Transverse colon (tissue), 4 donors: ENCODE results near the gene JUND. TPM values are rescaled to one million over a fixed set of nuclear protein-coding genes. Genes with fewer than 3 reads are reported as not detected.

Source experiments
- DNase-seq: peaks from one replicate; pipeline ENCODE4 v3.0.0-alpha.2; 2019
- H3K27ac ChIP-seq, 4 donors: fragments of 200-600 bp; sonication (generic); 2 replicates each; pipeline ENCODE4 v1.5.1; 2016 to 2018; ENCODE audit warnings: inconsistent platforms in 4 of 4
- H3K27me3 ChIP-seq: fragments of 200-600 bp; sonication (generic); 2 replicates; pipeline ENCODE4 v1.5.1; 2017; ENCODE audit warnings: inconsistent platforms
- H3K36me3 ChIP-seq, 4 donors: fragments of 200-600 bp; sonication (generic); 2 replicates each; pipeline ENCODE4 v1.5.1; 2017 to 2019; ENCODE audit warnings: inconsistent platforms in 4 of 4
- H3K4me1 ChIP-seq, 4 donors: fragments of 200-600 bp; sonication (generic); 2 replicates each; pipeline ENCODE4 v1.5.1; 2017 to 2020; ENCODE audit warnings: inconsistent platforms in 4 of 4
- H3K4me3 ChIP-seq, 4 donors: fragments of 200-600 bp; sonication (generic); 1 replicate in 1 of 4; 2 replicates in 3 of 4; pipeline versions ENCODE4 v1.5.1 to v1.6.1; 2017 to 2019; ENCODE audit warnings: inconsistent platforms in 4 of 4
- H3K9me3 ChIP-seq, 2 donors: fragments of 200-600 bp; sonication (generic); 2 replicates each; pipeline ENCODE4 v1.5.1; 2017 to 2019; ENCODE audit warnings: inconsistent platforms in 2 of 2
- EP300 ChIP-seq: sonication (generic); formaldehyde crosslinking; IDR thresholded peaks from one replicate; pipeline ENCODE4 v1.6.1; 2017; ENCODE audit warnings: antibody characterized with exemption, low read depth
- POLR2A ChIP-seq: fragments of 450-650 bp; IDR thresholded peaks from one replicate; pipeline ENCODE4 v1.6.1; 2016; ENCODE audit warnings: antibody characterized with exemption, mild to moderate bottlenecking, moderate library complexity
- POLR2AphosphoS5 ChIP-seq, 3 donors: sonication (generic); formaldehyde crosslinking; IDR thresholded peaks; one replicate each; pipeline ENCODE4 v1.6.1; 2016; ENCODE audit warnings: antibody characterized with exemption in 3 of 3
- WGBS, 2 donors: methylation state at CpG; one replicate each; pipeline ENCODE4 v1.1.5; 2018; ENCODE audit warnings: low coverage in 1 of 2; 5-methylcytosine and 5-hydroxymethylcytosine counted together
- in situ Hi-C, 4 donors: fragments of 200-750 bp; cut with MboI; loops; one replicate each; pipeline versions ENCODE4 v1.15.0 to v1.15.1; 2017; ENCODE audit warnings: low sequenced_read_pairs in 3 of 4, low pct_ligation_motif_present in 1 of 4, low pct_unique_long_range_greater_than_20kb in 1 of 4
- intact Hi-C: fragments of 100-400 bp; cut with DNase I; formaldehyde crosslinking; loops from one replicate; pipeline ENCODE4 v1.15.1; 2023; ENCODE audit warnings: low total_unique reads
- total RNA-seq, 4 donors: library from RNA; depleted of rRNA; stranded (reverse); fragments of >200 nt; gene quantifications; one replicate each; pipeline ENCODE4 v1.1.0, GENCODE V29; 2016
- TF ChIP-seq, protein P1 (sequence below), 5 experiments: fragments of 200-600 bp in 3 of 5; fragments of 450-650 bp in 2 of 5; sonication (generic) in 3 of 5; IDR thresholded peaks; 1 replicate in 2 of 5; 2 replicates in 3 of 5; pipeline ENCODE4 v1.5.1; 2016 to 2017; ENCODE audit warnings: antibody characterized with exemption in 5 of 5, inconsistent platforms in 3 of 5, mild to moderate bottlenecking in 2 of 5, moderate library complexity in 1 of 5

Gene JUND
- total RNA-seq, 4 donors from 2014 or later: 714 to 2,423 (median 1,288) TPM

DNA sequence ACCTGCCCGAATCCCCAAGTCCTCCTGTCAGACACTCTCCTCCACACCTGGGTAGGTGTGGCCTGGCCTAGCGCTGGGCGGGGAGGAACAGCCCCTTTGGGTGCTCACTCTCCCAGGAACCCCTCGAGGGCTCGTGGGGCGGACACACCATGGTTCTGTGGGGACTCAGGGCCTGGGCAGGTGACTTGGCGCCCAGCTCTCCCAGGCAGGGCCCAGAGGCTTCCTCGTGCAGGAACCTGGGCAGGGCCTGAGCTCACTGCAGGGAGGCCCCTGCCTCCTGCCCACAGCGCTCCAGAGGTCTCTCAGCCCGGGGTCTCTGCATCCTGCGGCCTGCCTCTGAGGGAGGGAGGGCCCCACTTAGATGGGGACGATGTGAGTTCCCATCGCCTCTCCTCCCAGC lies 29.5 kb upstream of the JUND start:
- DNase-seq: no peak
- Histone ChIP-seq H3K27ac (peak overlapping the region; percentile 14 to 66 (median 58)), H3K4me1 (peaks cover 3 to 52% (median 30%) of the 10 kb centered on the region in 4 donors), H3K4me3 (no peak overlapping the region), H3K27me3 (no peaks in the 10 kb centered on the region), H3K9me3 (no peaks in the 10 kb centered on the region), H3K36me3 (peaks cover 0 to 15% (median 0%) of the 10 kb centered on the region in 4 donors)
- WGBS, 2 donors: 81% methylated on average over 13 of the region's 13 CpGs; no CpG with 5 or more reads in 1 of the 2 donors
- TF ChIP-seq, protein P1, sequence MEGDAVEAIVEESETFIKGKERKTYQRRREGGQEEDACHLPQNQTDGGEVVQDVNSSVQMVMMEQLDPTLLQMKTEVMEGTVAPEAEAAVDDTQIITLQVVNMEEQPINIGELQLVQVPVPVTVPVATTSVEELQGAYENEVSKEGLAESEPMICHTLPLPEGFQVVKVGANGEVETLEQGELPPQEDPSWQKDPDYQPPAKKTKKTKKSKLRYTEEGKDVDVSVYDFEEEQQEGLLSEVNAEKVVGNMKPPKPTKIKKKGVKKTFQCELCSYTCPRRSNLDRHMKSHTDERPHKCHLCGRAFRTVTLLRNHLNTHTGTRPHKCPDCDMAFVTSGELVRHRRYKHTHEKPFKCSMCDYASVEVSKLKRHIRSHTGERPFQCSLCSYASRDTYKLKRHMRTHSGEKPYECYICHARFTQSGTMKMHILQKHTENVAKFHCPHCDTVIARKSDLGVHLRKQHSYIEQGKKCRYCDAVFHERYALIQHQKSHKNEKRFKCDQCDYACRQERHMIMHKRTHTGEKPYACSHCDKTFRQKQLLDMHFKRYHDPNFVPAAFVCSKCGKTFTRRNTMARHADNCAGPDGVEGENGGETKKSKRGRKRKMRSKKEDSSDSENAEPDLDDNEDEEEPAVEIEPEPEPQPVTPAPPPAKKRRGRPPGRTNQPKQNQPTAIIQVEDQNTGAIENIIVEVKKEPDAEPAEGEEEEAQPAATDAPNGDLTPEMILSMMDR (IDR thresholded peaks at IDR 0.05): no peak
- TF ChIP-seq EP300: no peak
- TF ChIP-seq POLR2AphosphoS5 (IDR thresholded peaks at IDR 0.05): no peak
- no peak for TF ChIP-seq POLR2A
- in situ Hi-C loops: no loop called here
- intact Hi-C loops: no loop called here

DNA sequence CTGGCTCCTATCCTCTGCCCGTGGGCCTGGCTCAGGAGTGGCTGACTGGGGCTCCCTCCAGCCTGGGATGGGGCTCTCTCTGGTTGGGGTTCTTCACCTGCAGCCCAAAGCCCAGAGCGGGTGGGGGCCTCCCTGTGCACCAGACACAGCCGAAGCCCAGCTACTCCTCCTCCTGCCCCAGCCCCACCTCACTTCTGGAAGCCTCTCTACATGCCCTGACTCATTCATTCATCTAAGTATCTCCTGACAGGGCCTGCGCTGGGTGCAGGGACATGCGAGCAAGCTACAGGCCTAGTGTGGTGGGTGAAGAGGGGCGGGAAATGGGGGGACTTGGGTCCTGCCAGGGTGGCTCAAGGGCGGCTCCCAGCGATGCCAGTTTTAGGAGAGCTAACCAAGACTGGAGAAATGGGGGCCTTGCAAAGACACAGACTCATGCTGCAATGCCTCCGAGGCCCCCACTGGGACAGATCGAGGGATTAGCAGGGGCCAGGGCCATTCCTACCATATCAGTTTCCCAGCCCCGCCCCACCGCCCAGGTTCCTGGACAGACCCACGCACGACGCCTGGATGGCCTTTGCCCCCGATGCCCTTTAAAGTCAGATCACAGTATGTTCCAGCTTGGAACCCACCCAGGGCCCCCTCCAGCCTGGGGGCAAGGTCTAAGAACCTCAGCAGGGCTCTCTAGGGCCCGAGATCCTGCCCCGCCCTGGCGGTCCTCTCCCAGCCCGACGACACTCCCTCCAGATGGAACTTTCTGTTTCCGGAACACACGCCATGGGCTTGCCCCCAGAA lies 28.9 kb upstream of the JUND start:
- TF ChIP-seq POLR2AphosphoS5 (IDR thresholded peaks at IDR 0.05) (peak in 2 of 3 donors; percentile 15), POLR2A (no peak), EP300 (peak; percentile 51)
- TF ChIP-seq, protein P1 (IDR thresholded peaks at IDR 0.05): no peak
- Histone ChIP-seq H3K27ac (peak overlapping the region; percentile 14 to 66 (median 58)), H3K4me3 (no peak overlapping the region), H3K36me3 (peaks cover 0 to 15% (median 0%) of the 10 kb centered on the region in 4 donors), H3K9me3 (no peaks in the 10 kb centered on the region), H3K4me1 (peaks cover 8 to 58% (median 34%) of the 10 kb centered on the region in 4 donors), H3K27me3 (no peaks in the 10 kb centered on the region)
- DNase-seq: peak; percentile 66
- WGBS, 2 donors: 81% methylated on average over 23 of the region's 23 CpGs; no CpG with 5 or more reads in 1 of the 2 donors
- in situ Hi-C loops: no loop called here
- intact Hi-C loops: no loop called here

DNA sequence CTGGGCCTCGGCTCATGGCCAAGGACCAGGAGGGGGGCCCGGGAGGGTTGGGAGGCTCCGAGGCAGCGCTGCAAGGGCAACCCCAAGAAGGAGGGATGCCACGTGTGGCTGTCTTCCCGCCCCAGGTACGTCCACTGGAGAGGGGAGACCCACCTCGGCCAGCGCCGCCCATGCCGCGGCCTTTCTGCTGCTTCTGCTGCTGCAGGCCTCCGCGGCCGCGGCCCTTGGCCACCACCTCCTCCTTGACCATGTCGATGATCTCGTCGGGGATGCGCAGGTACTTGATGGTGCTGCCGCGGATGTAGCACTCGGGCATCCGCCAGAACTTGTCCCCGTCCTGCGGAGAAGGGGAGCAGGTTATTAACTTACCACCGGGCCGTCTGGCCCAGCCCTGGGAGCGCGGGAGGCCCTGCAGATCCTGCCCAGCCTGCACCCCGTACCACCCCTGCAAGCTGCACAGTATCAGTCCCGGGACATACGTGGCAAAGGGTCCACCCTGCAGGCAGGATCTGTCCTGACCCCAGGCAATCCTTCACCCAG lies 28.2 kb upstream of the JUND start:
- DNase-seq: no peak
- Histone ChIP-seq H3K27ac (peak overlapping the region in 1 of 4 donors; percentile 66), H3K36me3 (peaks cover 0 to 15% (median 0%) of the 10 kb centered on the region in 4 donors), H3K27me3 (no peaks in the 10 kb centered on the region), H3K4me3 (no peak overlapping the region), H3K4me1 (peaks cover 12 to 64% (median 40%) of the 10 kb centered on the region in 4 donors), H3K9me3 (no peaks in the 10 kb centered on the region)
- in situ Hi-C loops: no loop called here
- WGBS, 2 donors: 95% methylated on average over 33 of the region's 33 CpGs; no CpG with 5 or more reads in 1 of the 2 donors
- TF ChIP-seq POLR2AphosphoS5 (IDR thresholded peaks at IDR 0.05): no peak
- TF ChIP-seq, protein P1 (IDR thresholded peaks at IDR 0.05): no peak
- intact Hi-C loops: no loop called here

DNA sequence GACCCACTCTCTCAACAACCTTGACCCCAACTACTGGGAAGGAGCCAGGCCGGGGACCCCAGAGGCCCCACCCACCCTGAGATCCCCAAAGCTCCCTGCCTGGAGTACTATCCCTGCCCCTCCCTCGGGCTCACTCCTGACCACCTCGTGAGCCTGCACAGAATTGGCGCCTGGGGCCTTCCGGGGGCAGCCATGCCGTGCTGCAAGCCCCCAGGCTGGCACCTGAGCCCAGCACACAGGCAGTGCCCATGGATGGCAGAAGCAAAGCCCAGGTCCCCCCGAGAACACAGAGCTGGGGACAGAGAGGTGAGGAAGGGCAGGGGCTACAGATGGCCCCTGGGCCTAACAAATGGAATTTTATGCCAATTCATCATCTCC lies 27.5 kb upstream of the JUND start:
- Histone ChIP-seq H3K4me1 (peaks cover 15 to 70% (median 46%) of the 10 kb centered on the region in 4 donors), H3K27ac (peak overlapping the region in 1 of 4 donors; percentile 3)
- intact Hi-C loops: no loop called here

More for the DNA sequence above, 27.5 kb upstream of the JUND start:
- H3K36me3 ChIP-seq: peaks cover 0 to 15% (median 0%) of the 10 kb centered on the region in 4 donors
- DNase-seq: no peak
- no peaks in the 10 kb centered on the region for H3K27me3 ChIP-seq
- H3K9me3 ChIP-seq: no peaks in the 10 kb centered on the region
- 89% methylated on average over 7 of the region's 7 CpGs; no CpG with 5 or more reads in 1 of the 2 donors for WGBS, 2 donors
- in situ Hi-C loops: no loop called here
- TF ChIP-seq, protein P1 (IDR thresholded peaks at IDR 0.05): no peak
- no peak for TF ChIP-seq POLR2A
- TF ChIP-seq EP300: no peak
- TF ChIP-seq POLR2AphosphoS5 (IDR thresholded peaks at IDR 0.05): no peak
- no peak overlapping the region for H3K4me3 ChIP-seq
